NCI-H460 (cell line): ENCODE data around the gene VWC2L. TPM values are rescaled to one million over a fixed set of nuclear protein-coding genes. Genes with fewer than 3 reads are reported as not detected.

ENCODE experiments used
- DNase-seq: peaks from one replicate; pipeline ENCODE4 v3.0.0-alpha.2; 2016; ENCODE audit warnings: low read depth; ENCODE audit errors: extremely low read depth
- total RNA-seq: library from RNA; depleted of rRNA; stranded (reverse); fragments of >200 nt; shearing (Covaris generic); gene quantifications from 2 replicates; pipeline ENCODE4 v1.2.3, GENCODE V29; 2014

The VWC2L gene
- total RNA-seq, 1 experiment from 2014 or later = not detected

- peak; percentile 1 for DNase-seq
Observed at GRCh38 chr2:214465363-214466146, 54.7 kb downstream of the VWC2L start.

GRCh38 chr2:214469728-214470127 lies 58.9 kb downstream of the VWC2L start:
- DNase-seq = no peak

- DNase-seq = no peak
Observed at GRCh38 chr2:214471382-214471781, 60.5 kb downstream of the VWC2L start.

- DNase-seq = no peak
Observed at GRCh38 chr2:214471990-214472389, 61.1 kb downstream of the VWC2L start.

GRCh38 chr2:214477305-214477704 lies 66.5 kb downstream of the VWC2L start:
- no peak for DNase-seq

GRCh38 chr2:214481204-214481603 lies 70.3 kb downstream of the VWC2L start:
- DNase-seq = no peak

GRCh38 chr2:214482728-214483127 lies 71.9 kb downstream of the VWC2L start:
- DNase-seq = no peak

- DNase-seq = no peak
Observed at GRCh38 chr2:214484239-214484638, 73.4 kb downstream of the VWC2L start.

- DNase-seq = no peak
Observed at GRCh38 chr2:214484701-214485100, 73.8 kb downstream of the VWC2L start.

GRCh38 chr2:214489181-214489580 lies 78.3 kb downstream of the VWC2L start:
- no peak for DNase-seq

- no peak for DNase-seq
Observed at GRCh38 chr2:214489702-214490101, 78.8 kb downstream of the VWC2L start.

GRCh38 chr2:214492152-214492551 lies 81.3 kb downstream of the VWC2L start:
- DNase-seq = no peak

GRCh38 chr2:214492608-214493007 lies 81.8 kb downstream of the VWC2L start:
- DNase-seq = no peak

- DNase-seq = no peak
Observed at GRCh38 chr2:214497489-214497888, 86.6 kb downstream of the VWC2L start.

- DNase-seq = no peak
Observed at GRCh38 chr2:214503568-214503967, 92.7 kb downstream of the VWC2L start.

- DNase-seq = no peak
Observed at GRCh38 chr2:214504599-214505376, 93.9 kb downstream of the VWC2L start.

GRCh38 chr2:214507032-214507431 lies 96.2 kb downstream of the VWC2L start:
- no peak for DNase-seq

GRCh38 chr2:214514704-214515103 lies 103.8 kb downstream of the VWC2L start:
- DNase-seq = no peak

GRCh38 chr2:214515111-214515510 lies 104.3 kb downstream of the VWC2L start:
- no peak for DNase-seq

- DNase-seq = no peak
Observed at GRCh38 chr2:214519258-214519818, 108.5 kb downstream of the VWC2L start.

GRCh38 chr2:214529021-214529420 lies 118.2 kb downstream of the VWC2L start:
- DNase-seq = no peak

GRCh38 chr2:214529514-214529913 lies 118.7 kb downstream of the VWC2L start:
- no peak for DNase-seq
